NB4 (cell line): ENCODE data around the gene CDH18.

Experiments used
- DNase-seq: peaks from one replicate; pipeline ENCODE4 v3.0.0; 2010; ENCODE audit warnings: low read depth
- H3K4me3 ChIP-seq: one replicate; pipeline ENCODE4 v1.5.1; 2011; ENCODE audit warnings: mild to moderate bottlenecking, low read depth, low read length, moderate library complexity
- CTCF ChIP-seq: IDR thresholded peaks from one replicate; pipeline ENCODE4 v1.5.1; 2012; ENCODE audit warnings: low read depth, low read length
- MAX ChIP-seq: IDR thresholded peaks from 2 replicates; pipeline ENCODE4 v1.6.1; 2011; ENCODE audit warnings: low read depth, low read length
- MYC ChIP-seq: IDR thresholded peaks from 2 replicates; pipeline ENCODE4 v1.6.1; 2011; ENCODE audit warnings: low read depth, low read length
- POLR2A ChIP-seq: IDR thresholded peaks from 2 replicates; pipeline ENCODE4 v1.6.1; 2011; ENCODE audit warnings: mild to moderate bottlenecking; ENCODE audit not compliant: insufficient read length; ENCODE audit errors: extremely low read depth

CDH18 gene

GRCh38 chr5:19498852-19499251, 489.1 kb downstream of the CDH18 start:
- DNase-seq: no peak
- TF ChIP-seq POLR2A (no peak), MYC (no peak), CTCF (no peak), MAX (no peak)
- no peak overlapping the region for H3K4me3 ChIP-seq

DNA sequence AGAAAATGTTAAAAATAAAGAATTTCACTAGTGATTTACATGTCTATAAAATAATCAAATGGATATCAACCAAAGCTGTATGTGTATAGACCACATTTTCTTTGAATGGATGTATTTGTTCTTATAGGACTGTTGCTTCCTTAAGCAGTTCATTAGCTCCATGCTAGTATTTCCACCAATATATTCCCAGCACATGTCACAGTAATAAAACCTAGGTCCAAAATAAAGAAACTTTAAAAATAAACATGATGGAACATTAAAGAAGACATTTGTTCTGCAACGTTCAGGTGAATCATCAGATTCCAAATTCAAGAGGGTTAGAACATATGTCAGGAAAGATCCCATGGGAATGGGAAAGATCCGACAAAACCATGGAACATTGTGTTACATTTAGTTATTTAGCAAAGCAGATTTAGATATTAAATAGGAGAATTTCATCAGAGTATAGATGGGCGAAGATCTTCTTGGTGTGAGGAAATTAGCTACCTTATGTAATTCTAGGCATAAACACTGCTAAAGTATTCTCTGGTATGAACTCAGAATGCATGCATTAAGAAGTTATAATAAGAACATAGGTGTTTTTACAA, 490.7 kb downstream of the CDH18 start:
- DNase-seq: no peak
- no peak overlapping the region for H3K4me3 ChIP-seq
- no peak for TF ChIP-seq MAX

GRCh38 chr5:19496056-19496455, 491.9 kb downstream of the CDH18 start:
- no peak for DNase-seq
- H3K4me3 ChIP-seq: no peak overlapping the region
- no peak for TF ChIP-seq POLR2A
- TF ChIP-seq MAX: no peak
- TF ChIP-seq MYC: no peak
- no peak for TF ChIP-seq CTCF

DNA sequence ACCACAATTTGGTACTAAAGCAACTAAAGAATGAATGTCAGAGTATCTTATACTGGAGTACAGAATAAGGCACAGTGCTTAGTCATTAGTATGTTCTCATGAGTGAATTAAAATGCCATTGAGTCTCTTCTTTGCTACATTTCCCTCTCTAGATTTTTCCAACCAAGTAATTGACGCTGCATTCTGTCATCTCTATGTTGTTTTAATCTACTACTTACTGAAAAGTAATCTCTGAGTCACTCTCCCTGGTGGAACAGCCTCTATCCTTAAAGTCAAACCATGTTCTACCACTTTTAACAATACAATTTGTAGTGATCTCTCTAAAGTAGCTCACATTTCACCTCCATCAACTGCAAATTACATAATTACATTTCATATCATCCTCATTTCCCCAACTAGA, 495.1 kb downstream of the CDH18 start:
- no peak for DNase-seq
- H3K4me3 ChIP-seq: no peak overlapping the region
- TF ChIP-seq CTCF (no peak), MAX (no peak), MYC (no peak), POLR2A (no peak)

DNA sequence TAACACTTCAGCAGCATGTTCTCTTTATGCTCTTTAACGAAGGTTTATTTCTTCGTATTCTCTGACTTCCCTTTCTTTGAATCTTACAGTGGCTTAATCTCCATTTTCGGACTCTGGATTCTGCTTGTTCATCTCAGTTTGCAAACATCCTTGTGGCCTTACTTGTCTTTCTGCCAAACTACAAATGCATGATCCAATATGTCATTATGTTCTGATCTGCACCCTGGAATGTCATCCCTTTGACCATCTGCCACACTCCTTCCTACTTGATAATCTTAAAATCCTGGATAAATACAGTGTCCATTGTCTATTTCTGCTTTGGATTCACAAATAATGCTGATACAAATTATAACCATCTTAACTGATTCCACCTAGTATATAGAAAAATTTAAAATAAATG, 499.2 kb downstream of the CDH18 start:
- no peak for TF ChIP-seq MYC
- no peak for TF ChIP-seq POLR2A
- no peak for TF ChIP-seq CTCF
- TF ChIP-seq MAX: no peak
- no peak overlapping the region for H3K4me3 ChIP-seq
- no peak for DNase-seq

- no peak for DNase-seq
- no peak overlapping the region for H3K4me3 ChIP-seq
- TF ChIP-seq CTCF (no peak), MAX (no peak), POLR2A (no peak), MYC (no peak)
These were observed 500.5 kb downstream of the CDH18 start for GRCh38 chr5:19487480-19487879.
